ENCODE data around the gene ERGIC1. TPM values are rescaled to one million over a fixed set of nuclear protein-coding genes. Genes with fewer than 3 reads are reported as not detected.

The ERGIC1 gene
- total and polyA plus RNA-seq, 2 experiments from 2014 or later, result 25.2 to 92.2 TPM

GRCh38 chr5:172943906-172944305, 109.9 kb downstream of the ERGIC1 start (continued):
- TF ChIP-seq ZNF462 (CRISPR knock-in tag; IDR thresholded peaks at IDR 0.05), result no peak
- TF ChIP-seq ZNF331 (CRISPR knock-in tag; IDR thresholded peaks at IDR 0.05; ENCODE audit: low read depth), result no peak
- no peak for TF ChIP-seq CREB1 (CRISPR knock-in tag; IDR thresholded peaks at IDR 0.05; ENCODE audit: low read depth)
- TF ChIP-seq STAT1 (IDR thresholded peaks at IDR 0.05; ENCODE audit: unreplicated experiment), result no peak

- Histone ChIP-seq H3K36me3 (ENCODE audit: insufficient read depth) (no peaks in the 10 kb centered on the region; the same call in 1 of the 2 replicates), H3K9me2 (ENCODE audit: insufficient read depth) (no peaks in the 10 kb centered on the region), H3K79me2 (replicated peaks; ENCODE audit: insufficient read depth) (no peaks in the 10 kb centered on the region), H3K4me3 (no peak overlapping the region), H4K20me1 (replicated peaks; ENCODE audit: insufficient read depth) (no peaks in the 10 kb centered on the region; the same call in 1 of the 2 replicates), H3K4me1 (ENCODE audit: insufficient read depth) (peaks cover 8% of the 10 kb centered on the region; the same call in 1 of the 2 replicates), H2AFZ (no peak overlapping the region), H3K27ac (ENCODE audit: low read depth) (no peak overlapping the region), H3K27me3 (ENCODE audit: insufficient read depth) (no peaks in the 10 kb centered on the region), H3K4me2 (no peak overlapping the region), H3F3A (replicated peaks; ENCODE audit: low read depth) (no peaks in the 10 kb centered on the region)
- DNase-seq (ENCODE audit: low spot score) (no peak), ATAC-seq (no peak)
- Mint-ChIP-seq H3K4me1 (peaks cover 14% of the 10 kb centered on the region), H3K9me3 (no peaks in the 10 kb centered on the region), H3K27me3 (ENCODE audit: insufficient read depth, low read depth, poor library complexity) (peaks cover 16% of the 10 kb centered on the region), H3K4me3 (no peak overlapping the region), H3K36me3 (ENCODE audit: low read depth) (peaks cover 28% of the 10 kb centered on the region), H3K27ac (no peak overlapping the region)
- no peak for TF ChIP-seq CTCF (conservative IDR thresholded peaks at IDR 0.05; ENCODE audit: low read depth in 2 of 2)
- TF ChIP-seq CREB1 (CRISPR knock-in tag; IDR thresholded peaks at IDR 0.05; ENCODE audit: low read depth), result no peak
- no peak for TF ChIP-seq JUNB (IDR thresholded peaks at IDR 0.05; ENCODE audit: unreplicated experiment)
- no peak for TF ChIP-seq ZNF462 (CRISPR knock-in tag; IDR thresholded peaks at IDR 0.05)
Observed at GRCh38 chr5:172944741-172945140, 110.7 kb downstream of the ERGIC1 start.
